ENCODE results near the gene DDTL.
"Not testable (repeated sequence)": the region's sequence is repeated elsewhere in the genome, so short reads cannot be mapped to it uniquely, and the experiment has no call there.

GRCh38 chr22:23974345-23974744 is 7.7 kb downstream of the DDTL start, which contains the start of gene DDT:
- TF ChIP-seq CTCF, POLR2A (IDR thresholded peaks at IDR 0.05): not testable (repeated sequence)
